SK-N-MC (cell line): ENCODE measurements around the gene C2orf49.

Experiments
- EZH2 ChIP-seq: fragments of 200-600 bp; sonication (generic); IDR thresholded peaks from one replicate; pipeline ENCODE4 v1.6.1; 2017; ENCODE audit warnings: antibody characterized with exemption
- POLR2AphosphoS5 ChIP-seq: IDR thresholded peaks from 2 replicates; pipeline ENCODE4 v1.6.1; 2012; ENCODE audit warnings: mild to moderate bottlenecking, low read depth, low read length, borderline replicate concordance

DNA sequence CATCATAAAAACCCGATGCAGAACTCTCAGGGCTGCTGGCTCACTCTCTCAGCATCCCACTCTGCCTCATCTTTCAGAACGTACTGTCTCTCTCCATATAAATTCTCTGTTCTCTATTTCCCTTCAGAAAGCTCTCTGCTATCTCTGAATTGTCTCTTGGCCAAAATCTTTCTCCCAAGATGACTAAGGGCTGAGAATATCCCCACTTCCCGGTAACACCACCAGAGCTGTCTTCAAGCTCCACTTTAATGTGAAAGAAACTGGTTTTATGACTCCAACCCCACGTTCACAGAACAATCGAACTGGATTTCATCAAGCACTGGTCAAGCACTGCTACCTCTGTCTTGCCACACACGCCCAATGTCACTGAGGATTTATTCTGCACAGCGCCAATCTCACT lies 30.2 kb upstream of the C2orf49 start:
- TF ChIP-seq EZH2 (no peak), POLR2AphosphoS5 (no peak)
